ENCODE measurements around the gene RHOU. TPM values are rescaled to one million over a fixed set of nuclear protein-coding genes. Genes with fewer than 3 reads are reported as not detected.

Gene RHOU
- total and polyA plus RNA-seq, 2 donors (not counting 3 experiments of a cell fraction or from before 2014, with no cell fraction given) = 0.04 to 0.40 TPM

- intact Hi-C loops (cut with micrococcal nuclease) = no loop called here
- Histone ChIP-seq H3K4me3 (replicated peaks in 1 of 3; ENCODE audit: insufficient read depth in 1 of 3, low read depth in 1 of 3, low read length in 3 of 3) (no peak overlapping the region), H3K9me1 (replicated peaks; ENCODE audit: control insufficient read depth, extremely low read depth, insufficient read depth, low read length) (no peaks in the 10 kb centered on the region), H3K4me2 (ENCODE audit: insufficient read depth, low read length) (no peak overlapping the region), H2AFZ (ENCODE audit: low read depth, low read length) (no peak overlapping the region), H3K27me3 (ENCODE audit: control insufficient read depth in 2 of 2, insufficient read depth in 2 of 2, low read length in 2 of 2) (no peaks in the 10 kb centered on the region), H3K9me3 (replicated peaks; ENCODE audit: control insufficient read depth, insufficient read depth, low read length) (no peaks in the 10 kb centered on the region), H3K4me1 (ENCODE audit: control insufficient read depth, extremely low read depth, insufficient read depth, low read length) (no peaks in the 10 kb centered on the region), H3K27ac (ENCODE audit: insufficient read depth, low read depth, low read length) (no peak overlapping the region), H4K20me1 (replicated peaks; ENCODE audit: control insufficient read depth, extremely low read depth, insufficient read depth, low read length) (no peaks in the 10 kb centered on the region), H3K79me2 (ENCODE audit: control insufficient read depth, insufficient read depth, low read length) (no peaks in the 10 kb centered on the region), H3K9ac (replicated peaks; ENCODE audit: extremely low read depth, insufficient read depth, low read length) (no peak overlapping the region), H3K36me3 (ENCODE audit: control insufficient read depth in 2 of 2, extremely low read depth in 1 of 2, insufficient read depth in 2 of 2, low read length in 2 of 2) (no peaks in the 10 kb centered on the region)
- CTCF ChIA-PET = no interaction called here
- TF ChIP-seq MAX (IDR thresholded peaks at IDR 0.05; ENCODE audit: insufficient read depth, insufficient read length) (no peak), POLR2A (IDR thresholded peaks at IDR 0.05; ENCODE audit: low read depth, low read length) (no peak), POLR2AphosphoS5 (IDR thresholded peaks at IDR 0.05; ENCODE audit: insufficient read depth, low read depth, low read length) (no peak), MYC (IDR thresholded peaks at IDR 0.05; ENCODE audit: low read depth, low read length) (no peak), FOS (IDR thresholded peaks at IDR 0.05; ENCODE audit: borderline replicate concordance, insufficient read depth, low read length) (no peak), JUN (IDR thresholded peaks at IDR 0.05; ENCODE audit: borderline replicate concordance, insufficient read depth, insufficient read length, low read depth) (no peak), GATA2 (IDR thresholded peaks at IDR 0.05; ENCODE audit: insufficient read depth, insufficient read length, low read depth, low read length) (no peak), EZH2 (IDR thresholded peaks at IDR 0.05; ENCODE audit: borderline replicate concordance, low read depth, low read length, severe bottlenecking) (no peak)
- TF ChIP-seq, protein P1, sequence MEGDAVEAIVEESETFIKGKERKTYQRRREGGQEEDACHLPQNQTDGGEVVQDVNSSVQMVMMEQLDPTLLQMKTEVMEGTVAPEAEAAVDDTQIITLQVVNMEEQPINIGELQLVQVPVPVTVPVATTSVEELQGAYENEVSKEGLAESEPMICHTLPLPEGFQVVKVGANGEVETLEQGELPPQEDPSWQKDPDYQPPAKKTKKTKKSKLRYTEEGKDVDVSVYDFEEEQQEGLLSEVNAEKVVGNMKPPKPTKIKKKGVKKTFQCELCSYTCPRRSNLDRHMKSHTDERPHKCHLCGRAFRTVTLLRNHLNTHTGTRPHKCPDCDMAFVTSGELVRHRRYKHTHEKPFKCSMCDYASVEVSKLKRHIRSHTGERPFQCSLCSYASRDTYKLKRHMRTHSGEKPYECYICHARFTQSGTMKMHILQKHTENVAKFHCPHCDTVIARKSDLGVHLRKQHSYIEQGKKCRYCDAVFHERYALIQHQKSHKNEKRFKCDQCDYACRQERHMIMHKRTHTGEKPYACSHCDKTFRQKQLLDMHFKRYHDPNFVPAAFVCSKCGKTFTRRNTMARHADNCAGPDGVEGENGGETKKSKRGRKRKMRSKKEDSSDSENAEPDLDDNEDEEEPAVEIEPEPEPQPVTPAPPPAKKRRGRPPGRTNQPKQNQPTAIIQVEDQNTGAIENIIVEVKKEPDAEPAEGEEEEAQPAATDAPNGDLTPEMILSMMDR (IDR thresholded peaks at IDR 0.05; ENCODE audit: extremely low read depth in 1 of 2, insufficient read depth in 1 of 2, low read depth in 1 of 2, low read length in 2 of 2) = no peak
- BruUV-seq (replicated peaks) = no TSS peak
- POLR2A ChIA-PET = no interaction called here
- FAIRE-seq = no peak
- DNase-seq (ENCODE audit: low read depth, low spot score) = no peak
- dilution Hi-C loops (cut with MboI; ENCODE audit: extremely low pct_ligation_motif_present, low sequenced_read_pairs) = no loop called here
Measured at GRCh38 chr1:228767636-228768354, 32.5 kb downstream of the RHOU start.

All from endothelial cell of umbilical vein (primary cell).